Endothelial cell of hepatic sinusoid (primary cell): ENCODE results near the gene LRRC37A3.
"Not testable (repeated sequence)": the region's sequence is repeated elsewhere in the genome, so short reads cannot be mapped to it uniquely, and the experiment has no call there.

Experiments used
- in situ Hi-C: cut with HindIII; loops from 2 replicates; pipeline ENCODE4 v1.10.0; 2017; ENCODE audit warnings: low sequenced_read_pairs

The LRRC37A3 gene

GRCh38 chr17:64927444-64927843 is 8.2 kb upstream of the LRRC37A3 start:
- in situ Hi-C loops: not testable (repeated sequence)

GRCh38 chr17:64926430-64926829 is 7.2 kb upstream of the LRRC37A3 start:
- in situ Hi-C loops: not testable (repeated sequence)

- in situ Hi-C loops: not testable (repeated sequence)
Measured at GRCh38 chr17:64925244-64925643, 6.0 kb upstream of the LRRC37A3 start.

- in situ Hi-C loops: not testable (repeated sequence)
Measured at GRCh38 chr17:64923051-64923568, 3.8 kb upstream of the LRRC37A3 start.

GRCh38 chr17:64920419-64921172 is 1.3 kb upstream of the LRRC37A3 start:
- in situ Hi-C loops: no loop called here

GRCh38 chr17:64920026-64920418 is 744 bp upstream of the LRRC37A3 start:
- in situ Hi-C loops: no loop called here

- in situ Hi-C loops: not testable (repeated sequence)
Measured at GRCh38 chr17:64918842-64919288, 413 bp downstream of the LRRC37A3 start.

GRCh38 chr17:64917540-64917939 is 1.7 kb downstream of the LRRC37A3 start:
- in situ Hi-C loops: not testable (repeated sequence)

GRCh38 chr17:64915244-64915643 is 4.0 kb downstream of the LRRC37A3 start:
- in situ Hi-C loops: not testable (repeated sequence)

- in situ Hi-C loops: not testable (repeated sequence)
Measured at GRCh38 chr17:64910191-64910514, 9.1 kb downstream of the LRRC37A3 start.

- in situ Hi-C loops: not testable (repeated sequence)
Measured at GRCh38 chr17:64909511-64910190, 9.6 kb downstream of the LRRC37A3 start.

GRCh38 chr17:64904069-64904468 is 15.2 kb downstream of the LRRC37A3 start:
- in situ Hi-C loops: not testable (repeated sequence)

GRCh38 chr17:64897136-64897535 is 22.1 kb downstream of the LRRC37A3 start:
- in situ Hi-C loops: not testable (repeated sequence)

GRCh38 chr17:64874210-64874609 is 45.1 kb downstream of the LRRC37A3 start:
- in situ Hi-C loops: not testable (repeated sequence)

GRCh38 chr17:64847504-64848466 is 71.5 kb downstream of the LRRC37A3 start:
- in situ Hi-C loops: not testable (repeated sequence)

GRCh38 chr17:64846892-64847291 is 72.4 kb downstream of the LRRC37A3 start:
- in situ Hi-C loops: not testable (repeated sequence)

GRCh38 chr17:64843918-64844317 is 75.4 kb downstream of the LRRC37A3 start:
- in situ Hi-C loops: not testable (repeated sequence)

GRCh38 chr17:64842900-64843299 is 76.4 kb downstream of the LRRC37A3 start:
- in situ Hi-C loops: not testable (repeated sequence)

- in situ Hi-C loops: not testable (repeated sequence)
Measured at GRCh38 chr17:64840960-64841359, 78.3 kb downstream of the LRRC37A3 start.

GRCh38 chr17:64838513-64838912 is 80.8 kb downstream of the LRRC37A3 start:
- in situ Hi-C loops: not testable (repeated sequence)
